Testis (tissue), 3 donors: ENCODE measurements around the gene GGACT. TPM values are rescaled to one million over a fixed set of nuclear protein-coding genes. Genes with fewer than 3 reads are reported as not detected.

Experiments used
- DNase-seq: peaks from one replicate; pipeline ENCODE4 v3.0.0-alpha.2; 2019
- H3K27ac ChIP-seq, 2 donors: fragments of 200-600 bp; sonication (generic); one replicate each; pipeline ENCODE4 v1.5.1; 2019
- H3K27me3 ChIP-seq: fragments of 200-600 bp; sonication (generic); one replicate; pipeline ENCODE4 v1.5.1; 2019
- H3K36me3 ChIP-seq: fragments of 200-600 bp; sonication (generic); one replicate; pipeline ENCODE4 v1.5.1; 2017; ENCODE audit warnings: low read depth; ENCODE audit errors: missing control alignments
- H3K4me1 ChIP-seq: fragments of 200-600 bp; sonication (generic); one replicate; pipeline ENCODE4 v1.5.1; 2019
- H3K4me3 ChIP-seq, 2 donors: fragments of 200-600 bp; sonication (generic); one replicate each; pipeline ENCODE4 v1.5.1; 2017 to 2019
- H3K9me3 ChIP-seq: fragments of 200-600 bp; sonication (generic); one replicate; pipeline ENCODE4 v1.5.1; 2017
- POLR2A ChIP-seq: fragments of 450-650 bp; IDR thresholded peaks from one replicate; pipeline ENCODE4 v1.6.1; 2017; ENCODE audit warnings: antibody characterized with exemption, mild to moderate bottlenecking, moderate library complexity
- WGBS, 2 donors: methylation state at CpG; one replicate each; pipeline ENCODE4 v1.1.5; 2018; 5-methylcytosine and 5-hydroxymethylcytosine counted together
- intact Hi-C: fragments of 100-400 bp; cut with DNase I; formaldehyde crosslinking; loops from one replicate; pipeline ENCODE4 v1.15.1; 2023; ENCODE audit warnings: low total_unique reads
- polyA plus RNA-seq: library from polyadenylated mRNA; stranded (reverse); fragments of 350-450 nt; fragmentation: Illumina TruSeq; extraction: RNeasy Lipid Tissue Mini Kit (QIAGEN cat#74804); gene quantifications from one replicate; pipeline ENCODE4 v1.2.3, GENCODE V29; 2014; ENCODE audit warnings: low read depth, low replicate concordance; ENCODE audit not compliant: insufficient read depth
- total RNA-seq, 2 donors: library from RNA; depleted of rRNA; stranded (reverse); fragments of >200 nt; gene quantifications; one replicate each; pipeline ENCODE4 v1.2.3, GENCODE V29; 2016
- TF ChIP-seq, protein P1 (sequence below), 3 experiments: fragments of 450-650 bp in 2 of 3; fragments of 200-600 bp in 1 of 3; sonication (generic) in 1 of 3; IDR thresholded peaks; one replicate each; pipeline ENCODE4 v1.5.1; 2016 to 2019; ENCODE audit warnings: antibody characterized with exemption in 3 of 3, mild to moderate bottlenecking in 2 of 3, moderate library complexity in 1 of 3

Gene GGACT
- total and polyA plus RNA-seq, 3 donors from 2014 or later, result 9.8 to 30.0 (median 18.9) TPM

DNA sequence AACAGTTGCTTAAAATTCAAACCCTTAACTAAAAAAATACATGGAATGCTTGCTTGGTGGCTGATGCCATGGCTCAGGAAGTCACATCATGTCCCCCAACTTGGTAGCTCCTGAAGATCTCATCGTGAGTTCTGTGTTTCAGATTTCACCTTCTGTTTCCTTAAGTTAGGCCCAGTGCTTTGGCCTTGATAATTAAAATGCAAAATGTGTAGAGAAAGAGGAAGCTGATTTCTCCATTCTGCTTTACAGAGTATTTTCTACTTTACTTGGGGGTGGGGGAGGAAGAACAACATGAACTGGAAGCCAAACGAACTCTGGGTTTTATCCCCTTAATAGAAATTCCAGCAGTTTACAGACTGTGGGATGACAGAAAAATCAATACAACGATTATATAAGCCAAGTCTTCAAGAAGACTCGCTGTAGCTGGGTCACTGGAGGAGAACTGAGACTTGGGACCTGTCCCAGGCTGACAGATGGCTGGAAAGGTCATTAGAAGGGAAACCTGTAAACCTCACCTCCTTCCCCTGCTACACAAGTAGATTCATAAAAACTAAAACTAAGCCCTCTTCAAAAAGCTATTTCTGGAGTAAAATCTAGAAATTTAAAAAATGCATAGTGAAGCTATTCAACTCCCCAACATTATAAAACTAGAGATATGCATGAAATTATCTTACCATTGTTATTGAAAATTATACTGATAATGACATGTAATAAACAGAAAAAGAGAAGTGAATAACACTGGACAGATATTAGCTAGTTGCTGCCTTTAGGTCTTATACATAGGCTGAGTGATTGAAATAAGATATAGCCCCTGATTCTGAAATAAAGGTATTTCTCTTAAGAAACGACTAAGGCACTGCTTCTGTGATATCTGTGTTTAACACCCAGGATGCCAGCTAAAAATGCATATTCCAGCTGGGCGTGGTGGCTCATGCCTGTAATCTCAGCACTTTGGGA is 22.1 kb upstream of the GGACT start:
- no peaks in the 10 kb centered on the region for H3K9me3 ChIP-seq
- TF ChIP-seq, protein P1, sequence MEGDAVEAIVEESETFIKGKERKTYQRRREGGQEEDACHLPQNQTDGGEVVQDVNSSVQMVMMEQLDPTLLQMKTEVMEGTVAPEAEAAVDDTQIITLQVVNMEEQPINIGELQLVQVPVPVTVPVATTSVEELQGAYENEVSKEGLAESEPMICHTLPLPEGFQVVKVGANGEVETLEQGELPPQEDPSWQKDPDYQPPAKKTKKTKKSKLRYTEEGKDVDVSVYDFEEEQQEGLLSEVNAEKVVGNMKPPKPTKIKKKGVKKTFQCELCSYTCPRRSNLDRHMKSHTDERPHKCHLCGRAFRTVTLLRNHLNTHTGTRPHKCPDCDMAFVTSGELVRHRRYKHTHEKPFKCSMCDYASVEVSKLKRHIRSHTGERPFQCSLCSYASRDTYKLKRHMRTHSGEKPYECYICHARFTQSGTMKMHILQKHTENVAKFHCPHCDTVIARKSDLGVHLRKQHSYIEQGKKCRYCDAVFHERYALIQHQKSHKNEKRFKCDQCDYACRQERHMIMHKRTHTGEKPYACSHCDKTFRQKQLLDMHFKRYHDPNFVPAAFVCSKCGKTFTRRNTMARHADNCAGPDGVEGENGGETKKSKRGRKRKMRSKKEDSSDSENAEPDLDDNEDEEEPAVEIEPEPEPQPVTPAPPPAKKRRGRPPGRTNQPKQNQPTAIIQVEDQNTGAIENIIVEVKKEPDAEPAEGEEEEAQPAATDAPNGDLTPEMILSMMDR (IDR thresholded peaks at IDR 0.05), result no peak
- no peak for TF ChIP-seq POLR2A
- intact Hi-C loops, result no loop called here
- no peaks in the 10 kb centered on the region for H3K27me3 ChIP-seq
- H3K27ac ChIP-seq, result no peak overlapping the region
- WGBS, 2 donors, result 56 to 59% methylated on average over 6 of the region's 6 CpGs
- no peaks in the 10 kb centered on the region for H3K4me1 ChIP-seq
- no peak overlapping the region for H3K4me3 ChIP-seq
- no peak for DNase-seq
- no peaks in the 10 kb centered on the region for H3K36me3 ChIP-seq

DNA sequence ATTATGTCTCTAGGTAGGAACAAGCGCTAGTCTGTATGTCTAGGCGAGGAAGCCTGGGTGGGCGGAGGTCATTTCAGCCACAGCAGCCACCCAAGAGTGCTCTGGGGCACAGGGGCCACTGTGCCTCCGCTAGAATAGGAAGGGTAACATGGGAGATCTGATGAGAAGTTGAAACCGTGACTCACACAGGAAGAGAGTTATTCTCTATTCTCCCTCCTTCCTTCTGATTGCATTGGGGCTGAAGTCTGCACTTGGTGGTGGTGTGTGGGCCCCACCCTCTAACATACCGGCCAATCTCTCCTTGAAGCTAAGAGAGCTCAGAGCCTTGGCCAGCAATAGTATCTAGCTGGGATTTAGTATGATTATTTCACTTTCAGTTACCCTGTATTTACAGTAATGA is 20.3 kb upstream of the GGACT start:
- Histone ChIP-seq H3K27me3 (no peaks in the 10 kb centered on the region), H3K27ac (no peak overlapping the region), H3K9me3 (no peaks in the 10 kb centered on the region), H3K4me3 (no peak overlapping the region), H3K4me1 (peaks cover 8% of the 10 kb centered on the region), H3K36me3 (no peaks in the 10 kb centered on the region)
- 90 to 93% methylated on average over 6 of the region's 6 CpGs for WGBS, 2 donors
- intact Hi-C loops, result no loop called here
- no peak for DNase-seq
- no peak for TF ChIP-seq POLR2A
- TF ChIP-seq, protein P1 (IDR thresholded peaks at IDR 0.05), result no peak

DNA sequence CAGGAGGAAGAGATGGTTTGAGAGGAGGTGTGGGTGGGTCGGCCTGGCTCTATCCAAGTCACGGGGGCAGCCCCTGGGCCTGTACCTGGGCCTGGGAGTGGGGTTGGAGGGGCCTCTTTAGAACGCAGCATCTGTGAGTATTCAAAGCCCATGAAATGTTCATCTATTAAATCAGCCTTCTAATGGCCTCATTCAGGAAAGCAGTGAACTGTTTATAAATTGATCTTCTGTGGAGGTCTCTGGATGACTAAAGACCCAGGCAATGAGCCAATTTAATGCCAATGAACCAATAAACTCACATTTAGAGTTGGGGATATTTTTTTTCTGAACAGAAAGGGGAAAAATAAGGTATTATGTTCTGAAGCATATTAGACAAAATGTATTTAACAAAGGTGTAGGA is 19.9 kb upstream of the GGACT start:
- WGBS, 2 donors, result 94 to 96% methylated on average over 3 of the region's 3 CpGs
- no peaks in the 10 kb centered on the region for H3K27me3 ChIP-seq
- no peak overlapping the region for H3K4me3 ChIP-seq
- intact Hi-C loops, result no loop called here
- no peaks in the 10 kb centered on the region for H3K9me3 ChIP-seq
- no peak overlapping the region for H3K27ac ChIP-seq
- H3K4me1 ChIP-seq, result peaks cover 8% of the 10 kb centered on the region
- no peak for DNase-seq
- H3K36me3 ChIP-seq, result no peaks in the 10 kb centered on the region
- TF ChIP-seq, protein P1 (IDR thresholded peaks at IDR 0.05), result no peak
- TF ChIP-seq POLR2A, result no peak

DNA sequence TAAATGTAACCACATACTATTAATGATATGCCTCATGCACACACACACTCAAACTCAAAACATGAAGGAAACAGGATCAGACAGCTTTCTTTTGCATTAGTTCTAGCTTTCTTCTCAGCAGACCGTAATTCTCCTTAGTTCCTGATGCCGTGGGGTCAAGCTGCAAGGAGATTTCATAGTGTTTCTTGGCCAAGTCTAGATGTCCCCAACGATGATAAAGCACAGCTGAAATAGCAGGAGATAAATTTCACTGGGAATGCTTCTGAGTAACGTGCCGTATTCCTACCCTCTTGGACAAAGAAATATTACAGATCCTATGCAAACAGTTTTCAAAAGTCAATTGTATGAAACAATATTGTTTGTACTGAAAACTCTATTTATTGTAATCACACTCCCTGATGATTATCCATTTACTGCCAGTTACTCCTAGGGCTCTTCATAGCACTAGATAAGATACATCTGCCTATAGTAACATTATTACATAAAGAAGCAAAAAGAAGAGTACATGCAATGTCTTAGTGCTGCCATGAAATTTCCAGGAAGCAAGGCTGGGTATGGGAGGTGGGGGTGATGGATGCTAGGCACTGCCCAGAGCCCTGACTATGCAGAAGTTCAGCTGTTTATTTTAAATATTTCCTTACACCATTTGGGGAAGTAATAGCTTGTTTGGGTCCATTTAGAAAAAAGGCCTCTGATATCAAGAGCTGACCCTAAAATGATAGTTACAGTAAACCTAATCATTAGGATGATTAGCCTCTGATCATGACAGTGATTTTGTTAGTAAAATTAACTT is 16.5 kb upstream of the GGACT start:
- intact Hi-C loops, result no loop called here
- H3K36me3 ChIP-seq, result no peaks in the 10 kb centered on the region
- H3K27me3 ChIP-seq, result no peaks in the 10 kb centered on the region
- no peak overlapping the region for H3K27ac ChIP-seq
- DNase-seq, result no peak
- peaks cover 8% of the 10 kb centered on the region for H3K4me1 ChIP-seq
- TF ChIP-seq, protein P1 (IDR thresholded peaks at IDR 0.05), result no peak
- no peak for TF ChIP-seq POLR2A
- H3K9me3 ChIP-seq, result no peaks in the 10 kb centered on the region
- 46 to 54% methylated on average over 5 of the region's 5 CpGs for WGBS, 2 donors
- no peak overlapping the region for H3K4me3 ChIP-seq
